GM18951 (cell line): ENCODE data around the gene SCAP.
"Not testable (repeated sequence)": the region's sequence is repeated elsewhere in the genome, so short reads cannot be mapped to it uniquely, and the experiment has no call there.

Source experiments
- POLR2A ChIP-seq: IDR thresholded peaks from 4 replicates; pipeline ENCODE4 v1.6.1; 2011; ENCODE audit warnings: mild to moderate bottlenecking; ENCODE audit not compliant: insufficient read length, insufficient read depth; ENCODE audit errors: extremely low read depth
- in situ Hi-C: fragments of 300-500 bp; cut with MboI; formaldehyde crosslinking; loops from one replicate; pipeline ENCODE4 v1.12.0; 2022; ENCODE audit warnings: low sequenced_read_pairs, mixed read lengths, inconsistent platforms; ENCODE audit not compliant: unreplicated experiment

Gene SCAP

GRCh38 chr3:47380601-47381316, 95.0 kb downstream of the SCAP start, which contains the start of gene PTPN23:
Gene PTPN23 (plus strand): TSS chr3:47381021. CDS start chr3:47381097, 76 bp downstream.
- peak; percentile 96 for TF ChIP-seq POLR2A
- in situ Hi-C loops, result no loop called here

- in situ Hi-C loops, result no loop called here
- TF ChIP-seq POLR2A, result no peak
These were observed 95.6 kb downstream of the SCAP start for GRCh38 chr3:47380026-47380600.

GRCh38 chr3:47379411-47379899, 96.3 kb downstream of the SCAP start:
- no peak for TF ChIP-seq POLR2A
- in situ Hi-C loops, result no loop called here

- in situ Hi-C loops, result no loop called here
- TF ChIP-seq POLR2A, result no peak
These were observed 96.9 kb downstream of the SCAP start for GRCh38 chr3:47378869-47379268.

- in situ Hi-C loops, result no loop called here
- no peak for TF ChIP-seq POLR2A
These were observed 98.6 kb downstream of the SCAP start for GRCh38 chr3:47377186-47377585.

GRCh38 chr3:47376393-47376792, 99.3 kb downstream of the SCAP start:
- in situ Hi-C loops, result no loop called here
- TF ChIP-seq POLR2A, result peak; percentile 18

GRCh38 chr3:47374587-47374986, 101.2 kb downstream of the SCAP start:
- in situ Hi-C loops, result no loop called here
- no peak for TF ChIP-seq POLR2A

- no peak for TF ChIP-seq POLR2A
- in situ Hi-C loops, result no loop called here
These were observed 104.6 kb downstream of the SCAP start for GRCh38 chr3:47370887-47371697.

- in situ Hi-C loops, result not testable (repeated sequence)
These were observed 105.7 kb downstream of the SCAP start for GRCh38 chr3:47370020-47370419.

- in situ Hi-C loops, result no loop called here
- no peak for TF ChIP-seq POLR2A
These were observed 108.1 kb downstream of the SCAP start for GRCh38 chr3:47367631-47368030.

- in situ Hi-C loops, result no loop called here
- no peak for TF ChIP-seq POLR2A
These were observed 108.9 kb downstream of the SCAP start for GRCh38 chr3:47366833-47367232.

GRCh38 chr3:47365213-47366153, 110.3 kb downstream of the SCAP start:
- no peak for TF ChIP-seq POLR2A
- in situ Hi-C loops, result no loop called here
